GM19238 (cell line): ENCODE data around the gene BBS2.

ENCODE experiments used
- DNase-seq: peaks from one replicate; pipeline ENCODE4 v3.0.0; 2011; ENCODE audit warnings: low spot score; ENCODE audit not compliant: insufficient read length

Gene BBS2

GRCh38 chr16:56519459-56520250, at the start of gene BBS2:
Gene BBS2 (minus strand): TSS chr16:56520024. CDS start chr16:56519862, 162 bp downstream.
- peak; percentile 89 for DNase-seq

DNA sequence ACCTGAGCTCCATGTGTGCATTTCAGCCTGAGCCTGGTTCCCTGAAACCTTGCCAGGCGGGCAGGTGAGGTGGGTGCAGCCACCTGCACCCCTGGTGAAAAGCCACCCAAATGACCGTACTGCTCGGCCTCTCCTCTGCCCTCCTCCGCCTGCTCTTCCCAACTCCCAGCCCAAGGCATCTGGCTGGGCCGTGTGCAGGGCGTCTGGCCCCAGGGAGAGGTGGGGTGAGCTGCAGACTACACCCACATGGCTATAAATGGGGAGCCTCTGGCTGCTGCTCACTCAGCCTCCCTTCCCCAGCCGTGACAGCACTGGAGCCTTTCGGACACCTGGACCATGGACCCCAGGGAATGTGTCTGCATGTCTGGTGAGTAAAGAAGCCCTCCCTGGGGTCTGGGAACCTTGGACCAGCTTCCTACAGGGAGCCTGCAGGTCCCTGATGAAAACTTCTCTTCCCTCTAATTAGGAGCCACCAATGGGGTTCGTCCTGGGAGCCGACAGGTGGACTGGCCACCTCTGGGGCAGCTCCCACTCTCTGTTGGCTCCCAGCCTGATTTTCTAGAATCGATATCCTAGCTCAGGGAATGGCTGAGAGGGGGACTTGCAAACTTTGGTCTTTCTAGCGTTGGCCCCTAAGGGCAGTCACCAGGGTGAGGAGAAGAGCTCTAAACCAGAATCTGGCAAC, 45.1 kb upstream of the BBS2 start, which contains the start of gene MT4:
Gene MT4 (plus strand): TSS at position 281 of the 685 bp plus-strand sequence. CDS start 56 bp downstream, at position 337.
- no peak for DNase-seq

- DNase-seq: no peak
Measured at GRCh38 chr16:56561126-56561525, 41.3 kb upstream of the BBS2 start.

GRCh38 chr16:56560447-56560846, 40.6 kb upstream of the BBS2 start:
- no peak for DNase-seq

DNA sequence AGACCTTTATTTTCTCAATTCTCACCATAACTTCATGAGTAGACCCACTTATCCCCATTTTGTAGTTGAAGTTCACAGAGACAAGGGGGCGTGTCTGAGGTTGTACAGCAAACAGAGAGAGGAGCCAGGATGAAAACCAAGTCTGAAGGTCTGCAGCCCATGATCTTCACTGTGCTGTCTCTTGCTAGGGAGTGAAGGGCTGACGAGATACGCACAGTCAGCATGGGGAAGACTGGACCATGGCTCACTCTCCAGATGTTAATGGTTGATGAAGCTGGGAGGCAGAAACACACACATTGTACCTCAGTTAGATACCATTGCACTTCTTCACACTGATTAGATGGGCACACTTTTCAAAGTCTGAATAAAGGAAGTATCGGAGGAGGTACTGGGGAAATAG, 39.3 kb upstream of the BBS2 start:
- no peak for DNase-seq

DNA sequence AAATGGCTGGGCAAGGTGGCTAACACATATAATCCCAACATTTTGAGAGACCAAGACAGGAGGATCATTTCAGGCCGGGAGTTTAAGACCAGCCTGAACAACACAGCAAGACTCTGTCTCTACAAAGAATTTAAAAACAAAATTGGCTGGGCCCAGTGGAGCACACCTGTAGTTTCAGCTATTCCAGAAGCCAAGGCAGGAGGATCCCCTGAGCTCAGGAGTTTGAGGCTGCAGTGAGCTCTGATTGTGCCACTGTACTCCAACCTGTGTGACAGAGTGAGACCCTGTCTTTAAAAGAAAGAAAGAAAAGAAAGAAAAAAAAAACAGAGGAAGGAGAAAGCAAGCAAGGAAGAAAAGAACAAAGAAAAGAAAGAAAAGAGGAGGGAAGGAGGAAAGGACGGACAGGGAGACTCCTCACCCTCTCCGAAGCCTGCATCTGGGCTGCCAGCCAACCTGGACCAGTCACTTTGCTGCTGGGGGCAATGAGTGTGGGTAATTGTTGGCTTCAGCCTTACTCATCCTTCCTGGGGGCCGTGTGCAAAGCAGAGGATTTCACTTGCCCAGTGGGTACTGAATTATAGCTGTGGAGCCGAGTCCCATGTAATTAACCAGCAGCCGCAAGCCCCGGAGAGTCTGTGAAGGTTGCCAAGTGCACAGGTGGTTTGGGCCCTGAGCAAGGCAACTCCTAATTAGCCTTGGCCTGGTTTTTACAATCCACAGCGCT, 38.4 kb upstream of the BBS2 start:
- no peak for DNase-seq

GRCh38 chr16:56554441-56554840, 34.6 kb upstream of the BBS2 start:
- no peak for DNase-seq

- DNase-seq: no peak
Measured at GRCh38 chr16:56551796-56552738, 32.2 kb upstream of the BBS2 start.

DNA sequence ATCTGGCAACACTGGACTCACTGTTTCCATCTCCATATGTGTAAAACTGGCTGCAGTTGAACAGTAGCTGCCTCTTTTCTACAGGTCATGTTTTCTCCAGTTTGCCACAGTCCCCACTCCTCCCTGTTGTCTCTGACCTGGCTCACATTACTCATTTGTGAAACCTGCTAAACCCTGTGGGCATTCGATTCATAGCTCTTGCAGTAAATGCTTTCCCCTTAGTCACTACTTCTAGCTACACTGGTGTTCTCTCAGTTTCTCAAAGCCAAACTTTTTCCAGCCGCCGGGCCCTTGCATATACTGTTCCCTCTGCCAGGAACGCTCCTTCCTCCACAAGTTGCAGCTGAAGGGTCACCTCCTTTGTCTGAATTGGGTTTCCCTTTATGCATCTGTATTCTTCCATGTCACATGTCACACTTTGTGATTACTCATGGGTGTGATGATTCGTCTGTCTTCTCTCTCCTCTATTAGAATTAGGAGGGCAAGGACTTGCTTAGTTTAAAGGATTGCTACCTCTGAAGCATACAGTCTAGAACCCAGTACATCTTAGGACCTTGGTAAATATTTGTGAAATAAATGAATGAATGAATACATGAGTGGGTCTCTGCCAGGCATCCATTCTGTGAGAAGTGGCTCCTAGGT, 30.0 kb upstream of the BBS2 start:
- DNase-seq: no peak

DNA sequence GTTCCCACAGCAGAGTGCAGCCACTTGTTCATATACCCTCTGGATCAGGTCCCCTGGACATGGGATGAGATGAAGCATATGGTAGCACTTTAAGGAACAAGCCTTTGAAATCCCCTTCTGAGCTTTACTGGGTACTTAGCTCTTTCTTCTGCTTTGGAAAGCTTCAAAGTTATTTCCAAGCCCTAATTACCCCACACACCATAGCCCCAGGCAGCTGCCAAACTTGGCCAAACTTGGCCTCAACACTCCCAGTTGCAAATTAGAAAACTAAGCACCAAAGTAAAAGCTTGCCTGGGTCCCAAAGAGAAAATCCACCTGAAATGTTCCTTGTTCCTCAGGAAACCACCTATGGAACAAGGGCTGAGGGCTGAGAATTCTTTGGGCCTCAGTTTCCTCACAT, 29.3 kb upstream of the BBS2 start:
- DNase-seq: no peak

DNA sequence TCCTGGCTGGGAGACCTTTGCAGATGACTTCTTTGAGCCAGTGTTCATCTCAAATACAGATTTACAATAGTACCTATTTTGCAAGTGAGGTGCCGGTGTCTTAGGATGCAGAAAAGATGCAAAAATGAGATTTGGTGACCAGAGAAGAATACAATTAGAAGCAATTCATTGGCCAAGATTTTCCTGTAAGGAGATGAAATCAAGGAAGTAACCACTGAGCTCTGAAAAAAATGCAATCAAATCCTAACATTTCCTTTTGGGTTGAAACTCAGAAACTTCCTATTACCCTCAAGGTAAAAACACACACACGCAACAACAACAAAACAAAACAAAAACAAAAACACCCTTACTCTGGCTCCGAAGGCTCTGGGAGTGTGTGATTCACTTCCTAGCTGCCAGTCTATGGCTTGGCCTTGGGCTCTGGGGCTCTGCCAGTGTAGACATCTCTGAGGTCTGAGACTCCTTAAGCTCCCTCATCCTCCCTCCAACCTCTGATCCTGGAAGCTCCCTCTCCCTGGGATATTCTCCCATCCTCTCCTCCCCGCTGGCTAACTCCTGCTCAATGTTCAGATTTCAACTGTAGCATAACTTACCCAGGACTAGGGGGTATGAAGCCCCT, 28.2 kb upstream of the BBS2 start:
- no peak for DNase-seq

GRCh38 chr16:56547120-56547948, 27.5 kb upstream of the BBS2 start:
- DNase-seq: no peak

GRCh38 chr16:56542039-56542438, 22.2 kb upstream of the BBS2 start:
- DNase-seq: no peak

DNA sequence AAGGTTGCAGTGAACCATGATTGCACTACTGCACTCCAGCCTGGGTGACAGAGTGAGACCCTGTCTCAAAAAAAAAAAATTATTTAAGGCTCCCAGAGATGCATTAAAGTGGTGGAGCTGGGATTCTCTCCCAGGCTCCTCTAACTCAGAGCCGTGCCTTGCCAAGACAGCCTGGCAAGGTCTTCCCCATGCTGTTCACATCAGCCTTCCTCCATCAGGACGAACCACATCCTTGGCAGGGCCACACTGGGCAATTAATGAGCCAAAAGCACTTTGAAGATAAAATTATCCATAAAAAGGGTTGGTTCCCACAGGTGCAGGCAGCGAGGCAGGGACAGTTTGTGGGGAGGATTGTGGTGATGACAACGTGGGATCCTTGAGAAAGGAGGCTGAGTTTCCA, 19.8 kb upstream of the BBS2 start:
- DNase-seq: no peak

- DNase-seq: no peak
Measured at GRCh38 chr16:56538331-56538730, 18.5 kb upstream of the BBS2 start.

DNA sequence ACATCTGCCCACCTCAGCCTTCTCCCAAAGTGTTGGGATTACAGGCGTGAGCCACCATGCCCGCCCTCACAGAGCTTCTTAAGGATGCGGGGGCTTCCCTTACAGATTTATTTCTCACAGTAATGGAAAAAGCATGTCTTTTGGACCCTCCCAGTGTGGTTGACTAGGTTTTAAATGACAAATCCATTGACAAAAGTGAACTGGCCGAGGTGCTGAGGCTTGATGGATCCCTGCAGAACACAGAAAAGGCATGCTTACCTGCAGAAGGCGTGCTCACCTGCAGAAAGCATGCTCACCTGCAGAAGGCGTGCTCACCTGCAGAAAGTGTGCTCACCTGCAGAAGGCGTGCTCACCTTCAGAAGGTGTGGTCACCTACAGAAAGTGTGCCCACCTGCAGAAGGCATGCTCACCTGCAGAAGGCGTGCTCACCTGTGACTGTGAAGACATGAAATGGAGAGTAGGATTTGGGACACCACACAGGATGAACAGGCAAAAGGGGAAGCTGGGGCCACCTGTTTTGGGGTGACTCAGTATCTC, 15.1 kb upstream of the BBS2 start:
- no peak for DNase-seq

GRCh38 chr16:56532714-56533113, 12.9 kb upstream of the BBS2 start:
- no peak for DNase-seq

GRCh38 chr16:56530872-56531271, 11.0 kb upstream of the BBS2 start:
- DNase-seq: no peak

DNA sequence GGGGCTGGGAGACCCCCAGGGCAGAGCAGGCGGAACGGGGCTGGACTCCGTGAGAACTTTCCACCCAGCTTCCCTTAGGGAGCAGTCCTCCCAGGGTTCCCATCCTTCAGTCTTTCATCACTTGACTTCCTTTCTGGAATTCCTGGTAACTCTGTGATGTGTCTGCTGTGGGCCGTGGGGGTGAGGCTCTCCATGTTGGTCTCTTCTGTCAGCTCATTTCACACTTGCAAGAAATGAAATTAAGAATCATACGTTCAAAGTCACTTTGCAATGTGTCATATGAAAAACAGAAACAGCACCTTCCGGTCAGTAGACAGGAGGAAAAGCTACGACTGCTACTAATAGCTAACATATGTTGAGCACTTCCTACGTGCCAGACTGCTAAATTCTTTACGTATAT, 5.4 kb upstream of the BBS2 start:
- no peak for DNase-seq
